ENCODE measurements around the gene CLNK.

The CLNK gene

GRCh38 chr4:10687526-10687925 is 3.0 kb upstream of the CLNK start:
- TF ChIP-seq SIN3A (IDR thresholded peaks at IDR 0.05; ENCODE audit: borderline replicate concordance, insufficient read depth, low read length) (no peak), REST (IDR thresholded peaks at IDR 0.05; ENCODE audit: insufficient read depth in 1 of 2, low read depth in 2 of 2, low read length in 2 of 2) (no peak), FOXP2 (optimal IDR thresholded peaks at IDR 0.05; ENCODE audit: borderline replicate concordance, extremely low read depth, extremely low read length, insufficient read depth) (no peak), POLR2AphosphoS5 (IDR thresholded peaks at IDR 0.05; ENCODE audit: low read depth, low read length) (no peak), TAF1 (IDR thresholded peaks at IDR 0.05; ENCODE audit: borderline replicate concordance, insufficient read depth, low read length) (no peak)

- TF ChIP-seq TAF1 (IDR thresholded peaks at IDR 0.05; ENCODE audit: borderline replicate concordance, insufficient read depth, low read length): no peak
- TF ChIP-seq POLR2AphosphoS5 (IDR thresholded peaks at IDR 0.05; ENCODE audit: low read depth, low read length): no peak
- TF ChIP-seq REST (IDR thresholded peaks at IDR 0.05; ENCODE audit: insufficient read depth in 1 of 2, low read depth in 2 of 2, low read length in 2 of 2): no peak
- no peak for TF ChIP-seq FOXP2 (optimal IDR thresholded peaks at IDR 0.05; ENCODE audit: borderline replicate concordance, extremely low read depth, extremely low read length, insufficient read depth)
These were observed 2.2 kb downstream of the CLNK start for GRCh38 chr4:10682397-10682796.

- TF ChIP-seq POLR2AphosphoS5 (IDR thresholded peaks at IDR 0.05; ENCODE audit: low read depth, low read length) (no peak), REST (IDR thresholded peaks at IDR 0.05; ENCODE audit: insufficient read depth in 1 of 2, low read depth in 2 of 2, low read length in 2 of 2) (no peak), FOXP2 (optimal IDR thresholded peaks at IDR 0.05; ENCODE audit: borderline replicate concordance, extremely low read depth, extremely low read length, insufficient read depth) (no peak), TAF1 (IDR thresholded peaks at IDR 0.05; ENCODE audit: borderline replicate concordance, insufficient read depth, low read length) (no peak), SIN3A (IDR thresholded peaks at IDR 0.05; ENCODE audit: borderline replicate concordance, insufficient read depth, low read length) (no peak)
These were observed 6.6 kb downstream of the CLNK start for GRCh38 chr4:10677796-10678497.

GRCh38 chr4:10673817-10674369 is 10.7 kb downstream of the CLNK start:
- TF ChIP-seq FOXP2 (optimal IDR thresholded peaks at IDR 0.05; ENCODE audit: borderline replicate concordance, extremely low read depth, extremely low read length, insufficient read depth) (no peak), SIN3A (IDR thresholded peaks at IDR 0.05; ENCODE audit: borderline replicate concordance, insufficient read depth, low read length) (no peak)

- no peak for TF ChIP-seq POLR2AphosphoS5 (IDR thresholded peaks at IDR 0.05; ENCODE audit: low read depth, low read length)
- TF ChIP-seq SIN3A (IDR thresholded peaks at IDR 0.05; ENCODE audit: borderline replicate concordance, insufficient read depth, low read length): no peak
- TF ChIP-seq FOXP2 (optimal IDR thresholded peaks at IDR 0.05; ENCODE audit: borderline replicate concordance, extremely low read depth, extremely low read length, insufficient read depth): no peak
- TF ChIP-seq REST (IDR thresholded peaks at IDR 0.05; ENCODE audit: insufficient read depth in 1 of 2, low read depth in 2 of 2, low read length in 2 of 2): no peak
- no peak for TF ChIP-seq TAF1 (IDR thresholded peaks at IDR 0.05; ENCODE audit: borderline replicate concordance, insufficient read depth, low read length)
These were observed 12.2 kb downstream of the CLNK start for GRCh38 chr4:10672379-10672778.

Data from PFSK-1 (cell line).